Activated naive CD4-positive, alpha-beta T cell treated with anti-CD3 and anti-CD28 coated beads, Interleukin-2, amount 50 U/mL, for 72 hours (primary cell): ENCODE measurements around the gene ADAMTS3. TPM values are rescaled to one million over a fixed set of nuclear protein-coding genes. Genes with fewer than 3 reads are reported as not detected.

Experiments used
- ATAC-seq, 2 donors: fragments of 150-1000 bp; cut with Tn5 transposase; 2 replicates each; pipeline ENCODE4 v1.10.0; 2021; ENCODE audit warnings: mild to moderate bottlenecking in 2 of 2, moderate library complexity in 2 of 2
- DNase-seq, 2 donors: peaks; one replicate each; pipeline ENCODE4 v3.0.0; 2021 to 2022; ENCODE audit warnings: low spot score in 2 of 2
- H3K27ac Mint-ChIP-seq, 2 donors: one replicate each; pipeline ENCODE4 v1.8.0; 2022; ENCODE audit warnings: mild to moderate bottlenecking in 2 of 2, mixed read lengths in 2 of 2
- H3K36me3 Mint-ChIP-seq, 2 donors: one replicate each; pipeline ENCODE4 v1.8.0; 2022; ENCODE audit warnings: mixed read lengths in 2 of 2
- H3K9me3 Mint-ChIP-seq, 2 donors: one replicate each; pipeline ENCODE4 v1.8.0; 2022; ENCODE audit warnings: mixed read lengths in 2 of 2
- total RNA-seq, 2 donors: library from RNA; stranded (reverse); gene quantifications; one replicate each; pipeline ENCODE4 v1.2.3, GENCODE V29; 2022

Gene ADAMTS3
- total RNA-seq: not detected

GRCh38 chr4:72568959-72569718, at the start of gene ADAMTS3:
Gene ADAMTS3, minus strand, starts transcription at chr4:72569221. Its CDS starts 459 bp downstream, at chr4:72568762.
- H3K27ac Mint-ChIP-seq: no peak within 1 kb of the TSS
- peaks cover 0 to 3% of the 10 kb centered on the region in 2 donors for H3K9me3 Mint-ChIP-seq
- ATAC-seq (peak in 1 of 2 donors; percentile 56), DNase-seq (no peak)
- H3K36me3 Mint-ChIP-seq: peaks cover 5 to 20% of the 10 kb centered on the region in 2 donors

- ATAC-seq (no peak), DNase-seq (no peak)
- Mint-ChIP-seq H3K36me3 (no peaks in the 10 kb centered on the region), H3K27ac (no peak overlapping the region), H3K9me3 (peaks cover 0 to 5% of the 10 kb centered on the region in 2 donors)
These were observed 44.9 kb upstream of the ADAMTS3 start for GRCh38 chr4:72613959-72614358.

- ATAC-seq: no peak
- Mint-ChIP-seq H3K36me3 (peaks cover 0 to 5% of the 10 kb centered on the region in 2 donors), H3K9me3 (peaks cover 6 to 7% of the 10 kb centered on the region in 2 donors), H3K27ac (no peak overlapping the region)
- DNase-seq: no peak
These were observed 37.7 kb upstream of the ADAMTS3 start for GRCh38 chr4:72606751-72607150.

- no peak overlapping the region for H3K27ac Mint-ChIP-seq
- peaks cover 6 to 7% of the 10 kb centered on the region in 2 donors for H3K9me3 Mint-ChIP-seq
- H3K36me3 Mint-ChIP-seq: peaks cover 0 to 5% of the 10 kb centered on the region in 2 donors
- DNase-seq (no peak), ATAC-seq (no peak)
These were observed 35.3 kb upstream of the ADAMTS3 start for GRCh38 chr4:72604324-72604723.

DNA sequence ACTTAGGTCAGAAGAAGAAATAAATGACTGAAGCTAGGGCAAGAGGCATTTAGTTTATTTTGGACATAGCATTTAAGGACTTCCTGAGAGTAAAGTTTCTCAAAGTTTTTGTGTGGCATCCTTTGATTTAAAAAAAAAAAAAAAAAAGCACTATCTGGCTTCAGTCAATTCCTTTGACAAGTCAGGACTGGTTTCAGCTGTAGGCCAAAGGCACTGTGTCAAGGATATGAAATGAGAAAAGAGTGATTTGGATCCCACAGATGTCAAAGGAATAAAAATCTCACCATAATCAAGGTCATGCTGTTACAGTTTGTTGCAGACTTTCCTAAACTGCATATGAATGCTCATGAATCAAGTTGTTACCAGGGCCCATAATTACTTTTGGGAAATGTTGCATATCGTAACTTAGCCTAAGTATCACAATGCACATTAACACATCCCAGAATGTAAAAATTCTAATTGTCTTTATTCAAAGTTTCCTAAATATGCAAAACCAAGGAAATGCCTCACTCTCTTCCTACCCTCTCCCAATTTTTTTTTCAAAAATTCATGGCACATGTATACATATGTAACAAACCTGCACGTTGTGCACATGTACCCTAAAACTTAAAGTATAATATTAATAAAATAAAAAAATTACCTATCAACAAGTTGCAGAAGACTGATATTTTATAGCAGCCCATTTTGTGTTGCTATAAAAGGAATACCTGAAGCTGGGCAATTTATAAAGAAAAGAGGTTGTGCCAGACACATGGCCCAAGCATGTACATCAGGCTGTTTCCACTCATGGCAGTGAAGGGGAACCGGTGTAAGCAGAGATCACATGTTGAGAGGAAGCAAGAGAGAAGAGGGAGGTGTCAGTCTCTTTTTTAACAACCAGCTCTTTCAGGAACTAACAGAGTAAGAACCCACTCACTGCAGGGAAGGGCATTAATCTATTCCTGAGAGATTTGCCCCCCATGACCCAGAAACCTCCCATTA, 33.7 kb upstream of the ADAMTS3 start:
- ATAC-seq (no peak), DNase-seq (no peak)
- Mint-ChIP-seq H3K36me3 (peaks cover 0 to 5% of the 10 kb centered on the region in 2 donors), H3K27ac (no peak overlapping the region), H3K9me3 (peaks cover 6 to 7% of the 10 kb centered on the region in 2 donors)

DNA sequence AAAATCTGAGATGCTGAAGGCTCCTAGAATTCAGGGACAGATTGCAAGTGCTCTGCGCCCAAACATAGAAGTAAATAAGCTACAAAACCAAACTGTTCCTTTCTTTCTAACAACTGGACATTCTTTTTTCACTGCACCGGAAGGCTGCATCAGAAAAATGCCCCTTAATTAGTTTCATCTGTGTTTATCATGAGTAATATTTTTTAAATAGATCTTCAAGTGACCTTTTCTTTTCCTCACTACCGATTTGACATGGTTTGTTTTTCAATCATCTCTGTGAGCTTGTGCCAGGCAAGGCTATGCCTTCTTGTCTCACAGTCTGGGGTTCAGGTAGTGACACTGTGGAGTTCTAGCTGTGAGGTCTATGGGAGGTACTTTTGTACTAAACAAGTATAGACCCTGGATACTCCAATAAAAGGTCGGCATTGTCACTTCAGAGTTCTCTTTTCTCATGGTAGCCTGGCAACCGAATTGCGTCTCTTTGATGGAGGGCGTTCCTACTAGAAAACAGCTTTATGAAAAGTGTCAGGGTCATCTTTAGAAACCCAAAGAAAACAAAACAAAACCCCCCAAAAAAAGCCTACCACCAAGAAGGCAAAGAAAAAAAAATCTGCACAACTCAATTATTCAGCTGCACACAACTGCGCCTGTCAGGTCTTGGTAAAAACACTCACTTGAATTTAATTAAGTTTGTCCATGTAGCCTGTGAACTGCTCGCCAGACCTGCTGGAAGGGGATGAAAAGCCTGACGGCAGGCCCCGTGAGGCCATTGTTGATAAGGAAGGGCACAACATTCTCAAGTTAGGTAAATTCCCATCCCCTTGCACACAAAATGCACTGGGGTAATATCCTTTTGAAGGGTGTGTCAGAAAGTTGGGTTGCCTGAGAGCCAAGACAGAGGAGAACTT, 22.8 kb upstream of the ADAMTS3 start:
- Mint-ChIP-seq H3K9me3 (peaks cover 0 to 10% of the 10 kb centered on the region in 2 donors), H3K36me3 (no peaks in the 10 kb centered on the region), H3K27ac (no peak overlapping the region)
- ATAC-seq (no peak), DNase-seq (no peak)

DNA sequence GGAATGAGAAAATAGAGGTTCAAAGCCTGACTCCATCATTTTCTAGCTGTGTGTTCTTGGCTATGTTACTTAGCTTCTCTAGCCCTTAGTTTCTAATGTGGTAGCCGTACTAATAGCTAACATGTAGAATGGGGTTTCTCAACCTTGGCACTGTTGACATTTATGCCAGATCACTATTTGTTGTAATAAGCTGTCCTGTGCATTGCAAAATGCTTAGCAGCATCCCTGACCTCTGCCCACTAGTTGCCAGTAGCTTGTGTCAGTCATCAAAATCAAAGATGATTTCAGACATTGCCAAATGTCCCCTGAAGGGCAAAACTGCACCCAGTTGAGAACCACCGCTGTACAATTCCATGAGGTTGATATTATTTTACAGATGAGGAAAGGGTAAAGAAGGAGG, 18.3 kb upstream of the ADAMTS3 start:
- ATAC-seq: no peak

GRCh38 chr4:72582853-72583252, 13.8 kb upstream of the ADAMTS3 start:
- ATAC-seq (no peak), DNase-seq (no peak)
- no peak overlapping the region for H3K27ac Mint-ChIP-seq
- no peaks in the 10 kb centered on the region for H3K36me3 Mint-ChIP-seq
- peaks cover 0 to 3% of the 10 kb centered on the region in 2 donors for H3K9me3 Mint-ChIP-seq

More for the DNA sequence above, 18.3 kb upstream of the ADAMTS3 start:
- Mint-ChIP-seq H3K27ac (no peak overlapping the region), H3K36me3 (no peaks in the 10 kb centered on the region), H3K9me3 (peaks cover 0 to 3% of the 10 kb centered on the region in 2 donors)
- no peak for DNase-seq

GRCh38 chr4:72577211-72577610, 8.2 kb upstream of the ADAMTS3 start:
- no peak for ATAC-seq
- Mint-ChIP-seq H3K36me3 (no peaks in the 10 kb centered on the region), H3K9me3 (no peaks in the 10 kb centered on the region), H3K27ac (no peak overlapping the region)
- DNase-seq: no peak

DNA sequence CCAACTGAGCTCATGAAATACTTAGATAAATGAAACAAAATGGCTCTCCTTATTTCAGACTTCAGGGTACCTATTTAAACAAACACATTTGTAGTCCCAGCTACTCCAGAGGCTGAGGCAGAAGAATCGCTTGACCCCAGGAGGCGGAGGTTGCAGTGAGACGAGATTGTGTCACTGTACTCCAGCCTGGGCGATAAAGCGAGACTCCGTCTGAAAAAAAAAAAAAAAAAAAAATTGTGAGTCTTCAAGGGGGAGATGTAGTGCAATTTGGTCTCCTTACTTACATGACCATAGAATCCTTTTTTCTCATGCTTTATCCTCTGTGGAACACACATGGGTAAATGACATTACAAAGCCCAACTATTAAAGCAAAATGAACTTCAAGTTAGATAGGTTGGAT, 2.3 kb upstream of the ADAMTS3 start:
- Mint-ChIP-seq H3K36me3 (peaks cover 5 to 20% of the 10 kb centered on the region in 2 donors), H3K9me3 (peaks cover 0 to 3% of the 10 kb centered on the region in 2 donors), H3K27ac (no peak overlapping the region)
- no peak for ATAC-seq
- DNase-seq: no peak

DNA sequence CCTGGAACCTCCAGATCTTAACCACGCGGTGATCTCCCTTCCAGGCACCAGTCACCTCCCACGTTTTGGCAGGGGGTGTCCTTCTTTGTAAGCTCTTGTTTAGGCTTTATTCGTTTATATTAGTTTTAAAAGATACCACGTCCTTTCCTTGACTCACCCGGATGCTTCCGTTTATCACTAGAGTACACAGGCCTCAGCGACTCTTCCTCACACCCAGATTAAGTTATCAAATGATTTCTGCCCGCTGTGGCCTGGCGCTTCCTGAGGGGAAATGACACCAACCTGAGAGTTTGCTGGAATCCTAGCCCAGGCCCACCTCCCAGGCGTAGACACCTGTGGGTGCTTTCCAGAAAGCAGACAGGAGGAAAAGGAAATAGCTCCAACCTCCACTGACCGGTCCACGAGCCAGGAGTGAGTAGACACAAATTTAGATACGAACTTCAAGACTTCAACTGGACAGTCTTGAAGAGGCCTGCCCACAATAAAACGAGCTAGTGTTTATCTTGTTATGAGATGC, 756 bp upstream of the ADAMTS3 start:
- H3K9me3 Mint-ChIP-seq: peaks cover 0 to 3% of the 10 kb centered on the region in 2 donors
- peaks cover 5 to 20% of the 10 kb centered on the region in 2 donors for H3K36me3 Mint-ChIP-seq
- H3K27ac Mint-ChIP-seq: no peak overlapping the region
- ATAC-seq: no peak
- DNase-seq: no peak

DNA sequence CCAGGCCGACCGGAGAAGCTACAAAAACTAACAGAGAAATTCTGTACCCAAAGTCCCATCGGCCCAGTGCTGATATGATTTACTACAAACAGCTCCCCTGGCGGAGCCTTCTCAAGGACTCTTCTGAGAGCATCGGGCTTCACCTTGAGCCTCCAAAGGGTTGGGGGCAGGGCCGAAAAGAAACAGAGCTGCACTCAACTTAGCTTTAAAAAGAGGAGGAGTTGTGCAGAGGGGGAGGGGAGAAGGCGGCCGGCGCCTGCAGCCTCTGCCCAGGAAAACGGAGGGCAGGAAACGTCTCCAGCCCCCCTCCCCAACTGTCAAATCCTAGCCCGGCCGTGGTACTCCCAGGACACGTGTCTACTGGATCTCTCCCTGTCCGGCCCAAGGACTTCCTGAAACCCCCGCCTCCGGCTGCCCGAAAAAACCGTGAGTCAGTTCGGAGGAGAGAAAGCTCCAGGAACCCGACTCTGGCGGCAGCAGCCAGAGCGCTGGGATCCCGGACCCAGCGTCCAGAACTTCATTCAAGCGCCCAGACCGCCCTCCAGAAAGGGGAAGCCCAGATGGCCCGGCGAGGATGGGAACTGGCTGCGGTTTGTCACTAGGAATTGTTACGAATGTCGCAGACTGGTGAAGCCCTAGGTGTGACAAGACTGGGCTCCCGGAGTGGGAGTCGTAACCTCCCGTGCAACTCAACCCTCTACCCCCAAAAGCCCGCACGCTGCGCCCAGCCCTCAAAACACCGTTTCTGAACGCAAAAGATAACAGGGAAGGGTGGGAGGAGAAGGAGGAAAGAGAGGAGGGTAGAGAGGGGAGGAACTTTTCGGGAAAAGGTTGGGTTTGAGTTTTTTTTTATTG, 973 bp downstream of the ADAMTS3 start:
- DNase-seq (no peak), ATAC-seq (peak in 1 of 2 donors; percentile 70)
- Mint-ChIP-seq H3K27ac (no peak overlapping the region), H3K9me3 (peaks cover 0 to 3% of the 10 kb centered on the region in 2 donors), H3K36me3 (peaks cover 5 to 20% of the 10 kb centered on the region in 2 donors)

DNA sequence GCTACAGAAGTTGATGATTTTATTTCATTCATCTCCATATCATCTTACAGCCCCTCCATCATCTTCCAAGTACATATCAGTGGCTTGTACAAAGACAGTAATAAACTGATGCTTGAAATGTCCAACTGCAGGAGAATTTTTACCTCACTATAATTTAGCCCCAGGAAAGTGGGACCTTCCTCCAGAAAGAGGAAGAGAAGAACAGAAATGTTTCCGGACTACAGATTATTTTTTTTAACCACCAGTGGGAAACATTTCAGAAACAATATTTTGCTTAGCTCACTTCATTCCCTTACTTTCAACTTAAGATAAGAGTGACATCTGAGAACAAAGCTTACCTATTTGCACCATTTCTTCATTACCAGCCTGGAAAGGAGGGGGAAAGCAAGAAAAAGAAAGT, 2.0 kb downstream of the ADAMTS3 start:
- ATAC-seq (no peak), DNase-seq (no peak)
- H3K9me3 Mint-ChIP-seq: peaks cover 0 to 3% of the 10 kb centered on the region in 2 donors
- peaks cover 5 to 20% of the 10 kb centered on the region in 2 donors for H3K36me3 Mint-ChIP-seq
- no peak overlapping the region for H3K27ac Mint-ChIP-seq

- DNase-seq (no peak), ATAC-seq (no peak)
- Mint-ChIP-seq H3K9me3 (peaks cover 0 to 3% of the 10 kb centered on the region in 2 donors), H3K36me3 (peaks cover 5 to 20% of the 10 kb centered on the region in 2 donors), H3K27ac (no peak overlapping the region)
These were observed 2.5 kb downstream of the ADAMTS3 start for GRCh38 chr4:72566464-72566972.

DNA sequence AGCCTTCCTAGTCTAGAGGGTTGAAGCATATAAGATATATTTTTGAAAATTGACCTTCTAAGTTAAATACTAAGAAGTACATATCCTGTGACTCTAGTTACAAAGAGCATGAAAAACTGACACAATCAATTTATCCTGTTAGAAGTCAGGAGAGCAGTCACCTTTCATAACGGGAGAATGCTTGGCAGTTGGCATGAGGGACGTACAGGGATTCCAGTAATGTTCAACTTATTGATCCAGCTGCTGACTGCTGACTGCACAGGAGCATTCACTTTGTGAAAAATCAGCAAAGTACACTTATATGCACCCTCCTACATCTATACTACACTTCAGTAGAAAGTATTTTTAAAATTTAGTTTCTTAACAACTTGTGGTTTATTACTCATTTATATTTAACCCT, 4.2 kb downstream of the ADAMTS3 start:
- no peak for DNase-seq
- no peak overlapping the region for H3K27ac Mint-ChIP-seq
- H3K9me3 Mint-ChIP-seq: peaks cover 0 to under 1% of the 10 kb centered on the region in 2 donors
- H3K36me3 Mint-ChIP-seq: peaks cover 2 to 17% of the 10 kb centered on the region in 2 donors
- ATAC-seq: no peak
